ENCODE data around the gene LCA5L. TPM values are rescaled to one million over a fixed set of nuclear protein-coding genes. Genes with fewer than 3 reads are reported as not detected.

LCA5L gene
- total and polyA plus RNA-seq, 2 of the 13 experiments (the other 11 are each of a cell fraction or from before 2014, with no cell fraction given) = 0.13 to 0.55 TPM

DNA sequence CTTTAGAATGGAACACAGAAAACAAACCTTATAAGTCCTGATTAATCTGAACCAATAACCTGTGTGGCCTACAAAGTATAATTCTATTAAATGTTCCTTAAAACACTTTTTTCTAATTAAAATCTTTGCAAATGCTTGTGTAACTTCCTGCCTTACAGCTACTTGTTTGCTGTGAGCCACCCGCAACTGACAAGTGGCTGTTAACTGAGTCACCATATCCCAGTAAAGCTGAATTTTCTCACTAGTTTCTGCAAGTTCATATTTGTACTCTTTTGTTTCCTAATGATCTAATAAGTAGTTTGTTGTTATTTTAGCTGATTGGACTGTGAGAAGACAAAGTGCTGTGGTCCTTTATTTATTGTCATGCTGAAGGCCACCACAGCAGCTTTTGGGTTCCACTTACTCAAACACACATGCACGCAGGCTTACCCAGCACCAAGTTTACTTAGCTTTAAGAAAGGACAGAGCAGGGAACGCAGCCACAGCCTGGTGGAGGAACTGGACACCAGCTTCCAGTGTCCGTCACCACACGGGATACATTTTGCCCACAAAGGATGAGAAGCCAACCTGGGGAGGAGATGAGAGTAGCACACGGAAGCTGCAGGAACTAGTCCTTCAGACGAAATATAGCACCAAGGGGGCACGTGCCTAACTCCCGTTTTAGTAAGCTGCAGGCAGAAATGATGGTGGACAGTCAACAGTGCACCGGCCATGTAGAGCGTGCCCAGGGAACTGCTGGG is 47.8 kb downstream of the LCA5L start:
- ChIA-PET POLR2A (no interaction called here), CTCF (ENCODE audit: low intra/inter-chr PET ratio, low total read pairs) (no interaction called here)
- DNase-seq (ENCODE audit: low spot score) (no peak), FAIRE-seq (no peak), ATAC-seq (no peak)
- Histone ChIP-seq H3K27me3 (ENCODE audit: control insufficient read depth in 1 of 2, insufficient read depth in 2 of 2, low read length in 2 of 2) (no peaks in the 10 kb centered on the region), H3K4me1 (ENCODE audit: insufficient read depth, low read length) (no peaks in the 10 kb centered on the region), H3K27ac (ENCODE audit: extremely low read length, insufficient read depth, low read length) (no peak overlapping the region), H3K4me2 (ENCODE audit: low read depth, low read length) (no peak overlapping the region), H3K4me3 (replicated peaks in 1 of 3; ENCODE audit: insufficient read depth in 1 of 3, low read depth in 2 of 3, low read length in 3 of 3) (no peak overlapping the region), H4K20me1 (ENCODE audit: insufficient read depth, low read length) (no peaks in the 10 kb centered on the region), H3K36me3 (replicated peaks in 1 of 2; ENCODE audit: control insufficient read depth in 1 of 2, insufficient read depth in 2 of 2, low read length in 2 of 2) (peaks cover 15 to 29% of the 10 kb centered on the region in 2 experiments; a peak in 4 of 5 replicates), H3K9ac (ENCODE audit: insufficient read depth, low read depth, low read length) (no peak overlapping the region), H2AFZ (ENCODE audit: low read length) (no peak overlapping the region), H3K9me3 (ENCODE audit: low read length) (no peaks in the 10 kb centered on the region), H3K79me2 (ENCODE audit: insufficient read depth, low read length) (no peaks in the 10 kb centered on the region)
- in situ Hi-C loops (cut with HindIII; ENCODE audit: extremely low pct_ligation_motif_present, low pct_unique_long_range_greater_than_20kb) = no loop called here
- intact Hi-C loops (cut with micrococcal nuclease; ENCODE audit: unreplicated experiment) = no loop called here
- 97% methylated on average over 11 of the region's 11 CpGs for WGBS (ENCODE audit: low lambda C conversion rate)
- BruUV-seq (replicated peaks) = no TSS peak
- TF ChIP-seq REXO4 (CRISPR knock-in tag; IDR thresholded peaks at IDR 0.05; ENCODE audit: borderline replicate concordance) = no peak
- TF ChIP-seq, protein P1, sequence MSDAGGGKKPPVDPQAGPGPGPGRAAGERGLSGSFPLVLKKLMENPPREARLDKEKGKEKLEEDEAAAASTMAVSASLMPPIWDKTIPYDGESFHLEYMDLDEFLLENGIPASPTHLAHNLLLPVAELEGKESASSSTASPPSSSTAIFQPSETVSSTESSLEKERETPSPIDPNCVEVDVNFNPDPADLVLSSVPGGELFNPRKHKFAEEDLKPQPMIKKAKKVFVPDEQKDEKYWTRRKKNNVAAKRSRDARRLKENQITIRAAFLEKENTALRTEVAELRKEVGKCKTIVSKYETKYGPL (CRISPR knock-in tag; IDR thresholded peaks at IDR 0.05) = no peak
- no peak for TF ChIP-seq FOXA3 (CRISPR knock-in tag; IDR thresholded peaks at IDR 0.05)
- no peak for TF ChIP-seq DNMT3B (CRISPR knock-in tag; conservative IDR thresholded peaks at IDR 0.05)
- TF ChIP-seq THYN1 (CRISPR knock-in tag; IDR thresholded peaks at IDR 0.05; ENCODE audit: borderline replicate concordance, low read depth) = no peak
- no peak for TF ChIP-seq MIXL1 (CRISPR knock-in tag; IDR thresholded peaks at IDR 0.05)
- TF ChIP-seq RBFOX2 (IDR thresholded peaks at IDR 0.05; ENCODE audit: low read depth, low read length) = no peak
- no peak for TF ChIP-seq ZNF101 (CRISPR knock-in tag; IDR thresholded peaks at IDR 0.05; ENCODE audit: borderline replicate concordance, low read depth)
- TF ChIP-seq, protein P2, sequence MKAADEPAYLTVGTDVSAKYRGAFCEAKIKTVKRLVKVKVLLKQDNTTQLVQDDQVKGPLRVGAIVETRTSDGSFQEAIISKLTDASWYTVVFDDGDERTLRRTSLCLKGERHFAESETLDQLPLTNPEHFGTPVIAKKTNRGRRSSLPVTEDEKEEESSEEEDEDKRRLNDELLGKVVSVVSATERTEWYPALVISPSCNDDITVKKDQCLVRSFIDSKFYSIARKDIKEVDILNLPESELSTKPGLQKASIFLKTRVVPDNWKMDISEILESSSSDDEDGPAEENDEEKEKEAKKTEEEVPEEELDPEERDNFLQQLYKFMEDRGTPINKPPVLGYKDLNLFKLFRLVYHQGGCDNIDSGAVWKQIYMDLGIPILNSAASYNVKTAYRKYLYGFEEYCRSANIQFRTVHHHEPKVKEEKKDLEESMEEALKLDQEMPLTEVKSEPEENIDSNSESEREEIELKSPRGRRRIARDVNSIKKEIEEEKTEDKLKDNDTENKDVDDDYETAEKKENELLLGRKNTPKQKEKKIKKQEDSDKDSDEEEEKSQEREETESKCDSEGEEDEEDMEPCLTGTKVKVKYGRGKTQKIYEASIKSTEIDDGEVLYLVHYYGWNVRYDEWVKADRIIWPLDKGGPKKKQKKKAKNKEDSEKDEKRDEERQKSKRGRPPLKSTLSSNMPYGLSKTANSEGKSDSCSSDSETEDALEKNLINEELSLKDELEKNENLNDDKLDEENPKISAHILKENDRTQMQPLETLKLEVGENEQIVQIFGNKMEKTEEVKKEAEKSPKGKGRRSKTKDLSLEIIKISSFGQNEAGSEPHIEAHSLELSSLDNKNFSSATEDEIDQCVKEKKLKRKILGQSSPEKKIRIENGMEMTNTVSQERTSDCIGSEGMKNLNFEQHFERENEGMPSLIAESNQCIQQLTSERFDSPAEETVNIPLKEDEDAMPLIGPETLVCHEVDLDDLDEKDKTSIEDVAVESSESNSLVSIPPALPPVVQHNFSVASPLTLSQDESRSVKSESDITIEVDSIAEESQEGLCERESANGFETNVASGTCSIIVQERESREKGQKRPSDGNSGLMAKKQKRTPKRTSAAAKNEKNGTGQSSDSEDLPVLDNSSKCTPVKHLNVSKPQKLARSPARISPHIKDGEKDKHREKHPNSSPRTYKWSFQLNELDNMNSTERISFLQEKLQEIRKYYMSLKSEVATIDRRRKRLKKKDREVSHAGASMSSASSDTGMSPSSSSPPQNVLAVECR (CRISPR knock-in tag; IDR thresholded peaks at IDR 0.05; ENCODE audit: borderline replicate concordance) = no peak
- no peak for TF ChIP-seq CEBPG (CRISPR knock-in tag; IDR thresholded peaks at IDR 0.05)
- TF ChIP-seq ZNF749 (CRISPR knock-in tag; IDR thresholded peaks at IDR 0.05; ENCODE audit: borderline replicate concordance) = no peak
- TF ChIP-seq SCMH1 (CRISPR knock-in tag; IDR thresholded peaks at IDR 0.05; ENCODE audit: borderline replicate concordance) = no peak
- no peak for TF ChIP-seq MEIS2 (CRISPR knock-in tag; IDR thresholded peaks at IDR 0.05)
- no peak for TF ChIP-seq KMT2A (CRISPR knock-in tag; IDR thresholded peaks at IDR 0.05)
- TF ChIP-seq, protein P3, sequence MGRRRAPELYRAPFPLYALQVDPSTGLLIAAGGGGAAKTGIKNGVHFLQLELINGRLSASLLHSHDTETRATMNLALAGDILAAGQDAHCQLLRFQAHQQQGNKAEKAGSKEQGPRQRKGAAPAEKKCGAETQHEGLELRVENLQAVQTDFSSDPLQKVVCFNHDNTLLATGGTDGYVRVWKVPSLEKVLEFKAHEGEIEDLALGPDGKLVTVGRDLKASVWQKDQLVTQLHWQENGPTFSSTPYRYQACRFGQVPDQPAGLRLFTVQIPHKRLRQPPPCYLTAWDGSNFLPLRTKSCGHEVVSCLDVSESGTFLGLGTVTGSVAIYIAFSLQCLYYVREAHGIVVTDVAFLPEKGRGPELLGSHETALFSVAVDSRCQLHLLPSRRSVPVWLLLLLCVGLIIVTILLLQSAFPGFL (CRISPR knock-in tag; IDR thresholded peaks at IDR 0.05) = no peak
- TF ChIP-seq ISX (CRISPR knock-in tag; conservative IDR thresholded peaks at IDR 0.05) = no peak
- no peak for TF ChIP-seq ZFP91 (CRISPR knock-in tag; IDR thresholded peaks at IDR 0.05; ENCODE audit: borderline replicate concordance)
- TF ChIP-seq ZNF598 (CRISPR knock-in tag; IDR thresholded peaks at IDR 0.05; ENCODE audit: borderline replicate concordance) = no peak
